ENCODE results near the gene STOX1. TPM values are rescaled to one million over a fixed set of nuclear protein-coding genes. Genes with fewer than 3 reads are reported as not detected.
"Not testable (repeated sequence)": the region's sequence is repeated elsewhere in the genome, so short reads cannot be mapped to it uniquely, and the experiment has no call there.

The STOX1 gene
- total and polyA plus RNA-seq, 2 of the 8 experiments (the other 6 are each of a cell fraction or from before 2014, with no cell fraction given), result 0.92 to 2.6 TPM

DNA sequence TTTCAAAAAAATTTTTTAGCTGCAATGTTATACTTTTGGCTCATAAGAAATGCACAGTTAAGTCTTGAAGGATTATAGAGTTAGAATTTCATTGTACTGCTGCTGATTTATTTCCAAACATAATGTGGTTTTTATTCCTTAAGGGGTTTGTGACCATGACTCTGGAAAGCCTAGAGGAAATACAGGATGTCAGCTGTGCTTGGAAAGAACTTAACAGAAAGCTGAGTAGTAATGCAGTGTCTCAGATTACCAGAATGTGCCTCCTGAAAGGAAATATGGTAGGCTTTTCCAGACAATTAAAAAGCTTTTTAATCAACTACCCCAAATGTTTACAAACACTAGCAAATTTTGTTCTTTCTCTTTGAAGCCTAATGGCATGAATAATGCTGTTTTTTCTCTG is 113.6 kb downstream of the STOX1 start:
- H3K79me2 ChIP-seq (ENCODE audit: control insufficient read depth in 1 of 2, insufficient read depth in 2 of 2, low read length in 2 of 2); H3K23me2 ChIP-seq (ENCODE audit: low read depth, low read length); H3K9ac ChIP-seq (replicated peaks in 1 of 4; ENCODE audit: extremely low read depth in 1 of 4, low read depth in 3 of 4, low read length in 3 of 4); H4K5ac ChIP-seq (ENCODE audit: insufficient read length, low read depth, low read length); H2BK120ac ChIP-seq (replicated peaks; ENCODE audit: low read depth, low read length); H4K20me1 ChIP-seq (replicated peaks in 1 of 2; ENCODE audit: control insufficient read depth in 1 of 2, insufficient read depth in 2 of 2, low read length in 2 of 2); H3K27ac ChIP-seq (ENCODE audit: low read depth, low read length); H3K4me2 ChIP-seq (ENCODE audit: insufficient read depth in 1 of 2, low read depth in 2 of 2, low read length in 2 of 2); H3K14ac ChIP-seq (ENCODE audit: insufficient read length); CTCF ChIA-PET (ENCODE audit: partially characterized antibody); H3K23ac ChIP-seq (ENCODE audit: insufficient read length); H2AK5ac ChIP-seq (ENCODE audit: low read depth, low read length); H2BK20ac ChIP-seq (ENCODE audit: low read length); H3K4me1 ChIP-seq (replicated peaks in 1 of 4; ENCODE audit: control insufficient read depth in 3 of 4, insufficient read depth in 4 of 4, low read length in 3 of 4); H2BK15ac ChIP-seq (ENCODE audit: low read length); H3K4me3 ChIP-seq (ENCODE audit: extremely low read depth in 1 of 4, insufficient read depth in 2 of 4, low read depth in 3 of 4, low read length in 4 of 4); H4K8ac ChIP-seq (ENCODE audit: extremely low read depth, insufficient read depth, low read length); H4K91ac ChIP-seq (replicated peaks; ENCODE audit: insufficient read length, low read length); H3K56ac ChIP-seq (replicated peaks; ENCODE audit: insufficient read length, low read depth, low read length); H3K27me3 ChIP-seq (replicated peaks in 1 of 4; ENCODE audit: control insufficient read depth in 3 of 4, extremely low read depth in 1 of 4, insufficient read depth in 3 of 4, low read length in 3 of 4); H2BK5ac ChIP-seq (ENCODE audit: low read depth, low read length); H3K4ac ChIP-seq (replicated peaks; ENCODE audit: insufficient read length, low read depth, low read length); H2AFZ ChIP-seq (ENCODE audit: low read length); H2BK12ac ChIP-seq (ENCODE audit: low read depth, low read length); DNase-seq (ENCODE audit: low read depth in 1 of 2, low spot score in 2 of 2); H3K79me1 ChIP-seq (ENCODE audit: low read depth, low read length); H3K9me3 ChIP-seq (ENCODE audit: insufficient read depth in 2 of 2, low read depth in 1 of 2, low read length in 1 of 2); FAIRE-seq; H3K18ac ChIP-seq (ENCODE audit: extremely low read depth, low read length): not testable (repeated sequence)
- H3K36me3 ChIP-seq (ENCODE audit: control insufficient read depth in 2 of 4, insufficient read depth in 4 of 4, low read length in 3 of 4), result peaks cover 2 to 36% (median 16%) of the 10 kb centered on the region in 4 experiments; a peak in 5 of 8 replicates
- POLR2A ChIA-PET (ENCODE audit: partially characterized antibody), result interaction anchor here (1.2 to 2.7 kb wide), 4 partner anchors 8 to 15 kb away, joined by 4 to 17 read pairs (median 7); partner anchors contain the start of gene DDX21

Small RNAs within 50 kb of the gene (small RNA-seq; reads per million reads assigned to genes)
- gene RNU6-571P (ENCODE audit: insufficient read depth), result not detected
- gene RNU6-697P (ENCODE audit: insufficient read depth), result not detected

Other genes starting within 250 kb of the STOX1 start
- gene CCAR1, start 106.3 kb upstream of the STOX1 start, total RNA-seq (2021; fragmentation: NEBNext Ultra II Directional; extraction: Animal tissue kit (Norgen Biotek cat#: 25700)), result 111 TPM in 2 replicates
- 61.3 and 91.6 TPM in 2 replicates for gene CCAR1, start 106.3 kb upstream of the STOX1 start, polyA plus RNA-seq (2011; rRNA removed)
- 36.5 and 39.0 TPM in 2 replicates for gene DDX50, start 73.8 kb downstream of the STOX1 start, total RNA-seq (2021; fragmentation: NEBNext Ultra II Directional; extraction: Animal tissue kit (Norgen Biotek cat#: 25700))
- gene DDX50, start 73.8 kb downstream of the STOX1 start, polyA plus RNA-seq (2011; rRNA removed), result 12.6 and 20.0 TPM in 2 replicates
- 189 and 195 TPM in 2 replicates for gene DDX21, start 128.6 kb downstream of the STOX1 start, total RNA-seq (2021; fragmentation: NEBNext Ultra II Directional; extraction: Animal tissue kit (Norgen Biotek cat#: 25700))
- 39.1 and 67.0 TPM in 2 replicates for gene DDX21, start 128.6 kb downstream of the STOX1 start, polyA plus RNA-seq (2011; rRNA removed)
- gene KIFBP, start 161.3 kb downstream of the STOX1 start, total RNA-seq (2021; fragmentation: NEBNext Ultra II Directional; extraction: Animal tissue kit (Norgen Biotek cat#: 25700)), result 34.1 and 34.6 TPM in 2 replicates
- gene KIFBP, start 161.3 kb downstream of the STOX1 start, polyA plus RNA-seq (2011; rRNA removed), result 13.4 and 17.3 TPM in 2 replicates

All from H1 (cell line).